Activated CD8-positive, alpha-beta memory T cell treated with anti-CD3 and anti-CD28 coated beads for 48 hours (primary cell): ENCODE data around the gene CCDC40.
"Not testable (repeated sequence)": the region's sequence is repeated elsewhere in the genome, so short reads cannot be mapped to it uniquely, and the experiment has no call there.

ENCODE experiments used
- DNase-seq, 3 experiments: peaks; one replicate each; pipeline ENCODE4 v3.0.0-alpha.2; 2020; ENCODE audit warnings: low read depth in 2 of 3, low spot score in 2 of 3

Gene CCDC40

DNA sequence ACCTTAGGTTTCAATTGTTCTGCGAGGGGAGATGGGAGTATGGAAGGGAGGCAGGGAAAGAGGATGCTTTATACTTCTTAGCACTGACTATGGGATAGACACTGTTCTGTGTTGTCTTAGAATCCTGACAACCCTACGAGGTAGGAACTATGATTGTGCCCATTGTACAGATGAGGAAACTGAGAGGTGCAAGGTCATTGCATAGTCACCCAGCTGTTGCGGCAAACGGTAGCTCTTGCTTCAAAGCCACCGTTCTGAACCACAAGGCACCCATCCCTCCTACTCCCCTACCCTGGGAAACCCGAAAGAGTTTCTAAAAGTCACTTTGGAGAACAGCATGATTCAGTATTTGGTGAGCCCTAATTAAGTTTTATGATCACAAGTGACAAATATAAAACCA, 7.5 kb downstream of the CCDC40 start:
- DNase-seq: no peak

- no peak for DNase-seq
These were observed 9.3 kb downstream of the CCDC40 start for GRCh38 chr17:80045703-80046102.

GRCh38 chr17:80046709-80047108, 10.3 kb downstream of the CCDC40 start:
- not testable (repeated sequence) for DNase-seq

- no peak for DNase-seq
These were observed 10.7 kb downstream of the CCDC40 start for GRCh38 chr17:80047176-80047575.

- DNase-seq: no peak
These were observed 13.5 kb downstream of the CCDC40 start for GRCh38 chr17:80049986-80050385.

GRCh38 chr17:80050706-80051105, 14.3 kb downstream of the CCDC40 start:
- DNase-seq: no peak

DNA sequence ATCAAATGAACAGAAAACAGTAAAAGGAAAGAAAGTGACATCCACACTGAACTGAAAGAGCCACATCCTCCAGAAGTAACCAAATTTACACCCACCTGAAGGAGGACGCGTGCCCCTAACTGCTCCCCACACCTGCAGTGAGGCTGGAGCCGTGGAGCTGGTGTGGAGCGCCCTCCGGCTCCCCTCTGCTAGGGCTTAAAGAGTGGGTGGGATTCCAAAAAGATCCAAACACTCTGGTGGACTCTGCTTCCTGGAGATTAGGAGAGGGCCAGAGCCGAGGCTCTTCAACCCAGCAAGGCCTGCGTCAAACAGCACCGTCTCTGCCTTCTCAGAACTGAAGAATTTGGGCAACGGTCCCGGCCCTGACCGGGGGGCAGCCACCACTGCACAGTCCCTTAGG, 15.2 kb downstream of the CCDC40 start:
- DNase-seq: no peak

DNA sequence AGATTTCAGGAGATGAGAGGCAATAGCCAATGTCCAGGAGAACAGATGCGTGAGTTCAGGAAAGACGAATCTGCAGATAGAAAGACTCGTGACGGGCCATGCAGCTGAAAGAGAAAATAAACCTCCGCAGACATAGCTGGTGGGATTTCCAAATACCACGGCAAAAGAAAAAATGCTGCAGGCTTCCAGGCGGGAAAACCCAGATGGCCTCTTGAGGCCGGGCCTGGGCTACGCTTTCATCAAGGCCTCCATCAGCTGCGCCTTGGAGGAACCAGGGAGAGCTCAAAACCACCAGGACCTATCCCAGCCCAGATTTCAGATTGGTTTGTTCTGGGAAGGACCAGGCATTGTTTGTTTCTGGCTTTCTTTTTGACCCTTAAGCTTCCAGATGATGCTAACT, 16.7 kb downstream of the CCDC40 start:
- no peak for DNase-seq

- DNase-seq: no peak
These were observed 19.2 kb downstream of the CCDC40 start for GRCh38 chr17:80055597-80055996.

DNA sequence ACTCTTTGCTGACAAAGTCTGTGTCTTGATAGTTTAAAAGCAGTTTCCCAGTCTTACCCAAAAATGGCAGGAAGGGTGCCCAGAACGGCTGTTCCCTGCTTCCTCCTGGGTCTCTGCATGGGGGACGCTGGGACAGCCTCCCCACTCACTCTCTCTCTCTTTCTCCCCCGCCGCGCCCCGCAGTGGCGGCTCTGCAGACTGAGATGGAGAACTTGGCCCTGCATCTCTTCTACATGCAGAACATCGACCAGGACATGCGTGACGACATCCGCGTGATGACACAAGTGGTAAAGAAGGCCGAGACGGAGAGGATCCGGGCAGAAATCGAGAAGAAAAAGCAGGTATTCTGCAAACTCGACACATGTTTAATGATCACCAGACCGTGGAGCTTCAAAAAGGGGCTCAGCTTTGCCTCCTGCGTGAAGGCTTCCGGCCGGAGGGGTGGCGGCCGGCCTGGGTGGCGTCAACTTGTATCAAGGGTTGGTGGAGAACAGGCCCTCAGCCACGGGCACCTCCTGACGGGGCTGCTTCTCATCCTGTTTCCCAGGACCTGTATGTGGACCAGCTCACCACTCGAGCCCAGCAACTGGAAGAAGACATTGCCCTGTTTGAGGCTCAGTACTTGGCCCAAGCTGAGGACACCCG, 22.0 kb downstream of the CCDC40 start:
- DNase-seq: no peak

GRCh38 chr17:80060644-80061043, 24.2 kb downstream of the CCDC40 start:
- no peak for DNase-seq

DNA sequence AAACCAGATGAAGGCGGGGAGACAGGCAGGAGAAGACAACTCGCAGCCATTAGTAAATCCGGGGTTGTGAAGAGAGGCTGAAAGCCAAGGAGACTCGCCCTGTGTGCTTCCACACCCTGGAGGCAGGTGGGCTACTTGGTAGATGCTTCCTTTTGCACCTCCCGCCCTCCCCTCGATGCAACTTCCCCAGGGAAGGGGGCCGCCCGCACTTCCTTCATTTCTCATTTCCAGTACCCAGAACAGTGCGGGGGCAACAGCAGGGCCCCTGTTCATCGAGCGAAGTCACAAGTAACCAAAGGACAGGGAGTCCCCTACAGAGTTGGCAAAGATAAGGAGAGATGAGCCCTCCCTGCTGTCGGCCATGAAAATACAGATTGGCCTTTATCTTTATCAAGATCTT, 25.0 kb downstream of the CCDC40 start:
- DNase-seq: no peak

- no peak for DNase-seq
These were observed 27.6 kb downstream of the CCDC40 start for GRCh38 chr17:80063830-80064585.

DNA sequence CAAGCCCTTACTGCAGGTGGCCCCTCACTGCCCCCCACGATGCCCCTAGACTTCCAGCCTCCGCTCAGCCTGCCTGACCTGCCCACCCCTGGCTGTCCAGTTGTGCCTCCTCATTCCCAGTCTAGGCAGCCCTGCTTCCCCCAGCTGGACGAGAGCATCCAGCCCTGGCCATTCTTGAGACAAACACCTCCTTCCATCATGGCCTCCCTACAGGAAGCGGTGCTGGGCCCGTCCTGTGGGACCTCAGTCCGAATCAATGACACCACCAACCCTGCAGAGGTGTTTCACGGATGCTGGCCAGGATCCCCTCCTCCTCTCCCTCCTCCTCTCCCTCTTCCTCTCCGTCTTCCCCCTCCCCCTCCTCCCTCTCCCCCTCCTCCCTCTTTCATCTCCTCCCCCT, 28.3 kb downstream of the CCDC40 start:
- no peak for DNase-seq

GRCh38 chr17:80065478-80066170, 29.2 kb downstream of the CCDC40 start:
- DNase-seq: no peak

GRCh38 chr17:80067393-80067986, 31.0 kb downstream of the CCDC40 start:
- no peak for DNase-seq

DNA sequence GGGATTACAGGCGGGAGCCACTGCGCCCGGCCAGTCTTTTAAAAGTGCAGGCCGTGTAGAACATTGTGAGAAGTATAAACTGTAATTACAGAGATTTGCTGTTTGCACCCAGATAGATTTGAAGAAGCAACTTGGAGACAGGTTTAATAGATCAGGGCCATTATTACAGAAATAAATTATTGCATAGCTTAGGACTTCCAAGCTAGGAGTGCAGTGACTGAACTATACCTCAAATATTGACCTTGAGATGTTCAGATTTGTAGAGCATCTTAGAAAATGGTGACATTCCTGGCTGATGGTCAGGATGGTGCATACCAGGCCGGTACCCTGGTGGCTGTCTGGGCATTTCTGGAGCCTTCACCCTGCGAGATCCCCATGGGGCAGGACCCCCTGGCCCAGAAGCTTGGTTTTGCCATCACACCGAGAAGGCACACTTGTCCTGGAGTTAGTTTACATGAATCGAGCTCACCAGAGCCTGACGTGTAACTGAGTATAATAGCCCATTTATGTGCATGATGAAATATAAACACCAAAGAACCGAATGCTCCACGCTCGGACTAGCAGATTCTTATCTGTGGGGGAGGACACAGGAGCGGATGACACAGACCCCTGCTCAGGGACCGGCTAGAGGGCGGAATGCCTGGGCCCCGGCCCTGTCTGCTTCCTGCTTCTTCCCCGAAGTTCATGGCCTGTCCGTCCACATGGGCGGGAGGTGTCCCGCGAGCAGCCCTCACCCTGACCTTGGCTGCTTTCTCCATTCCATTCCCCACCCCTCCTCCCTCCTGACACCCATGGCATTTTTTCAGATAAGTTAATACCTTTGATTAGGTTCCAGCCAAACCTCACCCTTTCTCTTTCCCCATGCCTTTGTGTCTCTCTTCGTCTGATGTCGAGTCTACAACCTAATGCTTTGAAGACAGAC, 32.1 kb downstream of the CCDC40 start:
- no peak for DNase-seq

GRCh38 chr17:80070375-80071115, 34.1 kb downstream of the CCDC40 start:
- DNase-seq: no peak

DNA sequence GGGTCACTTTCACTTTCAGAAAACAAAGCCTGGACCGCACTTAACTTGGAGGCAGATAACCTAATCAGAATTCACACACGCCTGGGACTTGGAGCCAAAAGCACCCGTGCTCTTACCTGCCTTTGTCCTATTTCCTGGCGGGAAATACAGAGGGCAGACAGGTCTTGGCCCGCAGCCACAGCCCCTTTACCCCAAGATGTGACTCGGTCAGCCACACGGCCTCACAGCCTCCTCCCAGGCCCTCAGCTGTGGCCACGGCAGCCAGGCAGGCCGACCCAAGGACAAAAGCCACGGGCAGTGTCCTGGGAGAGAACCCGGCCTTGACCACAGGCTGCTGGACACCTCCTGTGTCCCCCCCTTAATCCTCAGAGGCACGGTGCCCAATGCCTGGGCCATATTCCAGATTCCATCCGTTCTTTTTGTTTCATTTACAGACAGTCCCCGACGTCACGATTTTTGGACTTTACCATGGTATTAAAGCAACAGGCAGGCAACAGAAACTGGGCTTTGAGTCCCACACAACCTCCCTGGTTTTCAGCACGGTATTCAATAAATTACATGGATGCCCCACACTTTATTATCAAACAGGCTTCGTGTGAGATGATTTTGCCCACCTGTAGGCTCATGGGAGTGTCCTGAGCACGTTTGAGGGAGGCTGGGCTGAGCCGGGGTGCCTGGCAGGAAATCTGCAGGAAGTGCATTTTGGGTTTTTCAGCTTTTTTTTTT, 34.8 kb downstream of the CCDC40 start:
- no peak for DNase-seq
